NAMALWA (cell line): ENCODE measurements around the gene CIDEC.
"Not testable (repeated sequence)": the region's sequence is repeated elsewhere in the genome, so short reads cannot be mapped to it uniquely, and the experiment has no call there.

Source experiments
- DNase-seq: peaks from one replicate; pipeline ENCODE4 v3.0.0-alpha.2; 2015; ENCODE audit warnings: low spot score

The CIDEC gene

DNA sequence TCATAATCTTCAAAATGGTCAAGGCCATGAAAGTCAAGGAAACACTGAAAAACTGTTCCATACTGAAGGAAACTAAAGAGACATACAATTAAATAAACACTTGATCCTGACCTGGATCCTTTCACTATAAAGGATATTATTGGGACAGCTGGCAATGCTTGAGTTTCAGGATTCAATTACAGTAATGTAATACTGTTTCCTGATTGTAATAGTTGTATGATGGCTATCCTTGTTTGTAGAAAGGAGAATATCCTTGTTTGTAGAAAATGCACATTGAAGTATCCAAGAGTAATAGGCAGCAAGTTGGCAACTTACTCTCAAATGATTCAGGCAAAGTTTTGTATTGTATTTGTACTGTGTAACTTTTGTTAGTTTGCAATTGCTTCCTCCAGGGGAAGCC lies 4.6 kb downstream of the CIDEC start:
- DNase-seq, result no peak

DNA sequence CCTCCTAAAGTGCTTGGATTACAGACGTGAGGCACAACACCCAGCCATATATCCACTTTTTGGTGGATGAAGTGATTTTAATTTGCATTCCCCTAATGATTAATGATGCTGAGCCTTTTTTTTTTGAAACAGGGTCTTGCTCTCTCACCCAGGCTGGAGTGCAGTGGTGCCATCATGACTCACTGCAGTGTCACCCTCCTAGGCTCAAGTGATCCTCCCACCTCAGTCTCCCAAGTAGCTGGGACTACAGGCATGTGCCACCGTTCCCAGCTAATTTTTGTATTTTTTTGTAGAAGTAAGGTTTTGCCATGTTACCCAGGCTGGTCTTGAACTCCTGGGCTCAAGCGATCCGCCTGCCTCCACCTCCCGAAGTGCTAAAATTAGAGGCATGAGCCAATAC lies 8.0 kb downstream of the CIDEC start:
- not testable (repeated sequence) for DNase-seq

DNA sequence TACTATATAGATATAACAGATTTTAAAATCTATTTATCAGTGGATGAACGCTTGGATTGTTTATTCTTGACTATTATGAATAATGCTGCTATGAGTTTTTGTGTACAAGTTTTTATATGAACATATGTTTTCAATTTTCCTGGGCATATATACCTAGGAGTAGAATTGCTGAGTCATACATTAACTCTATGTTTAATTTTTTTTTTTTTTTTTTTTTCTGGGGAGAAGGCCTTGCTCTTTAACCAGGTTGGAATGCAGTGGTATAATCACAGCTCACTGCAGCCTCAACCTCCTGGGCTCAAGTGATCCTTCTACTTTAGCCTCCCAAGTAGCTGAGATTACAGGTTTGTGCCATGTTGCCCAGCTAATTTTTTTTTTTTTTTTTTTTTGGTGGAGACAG lies 9.1 kb downstream of the CIDEC start:
- DNase-seq, result no peak

- no peak for DNase-seq
Observed at GRCh38 chr3:9869955-9870354, 10.1 kb downstream of the CIDEC start.

GRCh38 chr3:9867106-9867505 lies 12.9 kb downstream of the CIDEC start:
- no peak for DNase-seq

GRCh38 chr3:9866639-9867038 lies 13.4 kb downstream of the CIDEC start:
- no peak for DNase-seq

GRCh38 chr3:9865125-9865637 lies 14.9 kb downstream of the CIDEC start:
- not testable (repeated sequence) for DNase-seq

- DNase-seq, result no peak
Observed at GRCh38 chr3:9864200-9864927, 15.7 kb downstream of the CIDEC start.

GRCh38 chr3:9863058-9863772 lies 16.8 kb downstream of the CIDEC start:
- no peak for DNase-seq

- DNase-seq, result no peak
Observed at GRCh38 chr3:9862391-9863057, 17.5 kb downstream of the CIDEC start.

- no peak for DNase-seq
Observed at GRCh38 chr3:9861626-9862130, 18.4 kb downstream of the CIDEC start.

- no peak for DNase-seq
Observed at GRCh38 chr3:9861201-9861600, 18.9 kb downstream of the CIDEC start.

- no peak for DNase-seq
Observed at GRCh38 chr3:9859530-9860025, 20.5 kb downstream of the CIDEC start.

GRCh38 chr3:9855594-9855993 lies 24.5 kb downstream of the CIDEC start:
- no peak for DNase-seq

DNA sequence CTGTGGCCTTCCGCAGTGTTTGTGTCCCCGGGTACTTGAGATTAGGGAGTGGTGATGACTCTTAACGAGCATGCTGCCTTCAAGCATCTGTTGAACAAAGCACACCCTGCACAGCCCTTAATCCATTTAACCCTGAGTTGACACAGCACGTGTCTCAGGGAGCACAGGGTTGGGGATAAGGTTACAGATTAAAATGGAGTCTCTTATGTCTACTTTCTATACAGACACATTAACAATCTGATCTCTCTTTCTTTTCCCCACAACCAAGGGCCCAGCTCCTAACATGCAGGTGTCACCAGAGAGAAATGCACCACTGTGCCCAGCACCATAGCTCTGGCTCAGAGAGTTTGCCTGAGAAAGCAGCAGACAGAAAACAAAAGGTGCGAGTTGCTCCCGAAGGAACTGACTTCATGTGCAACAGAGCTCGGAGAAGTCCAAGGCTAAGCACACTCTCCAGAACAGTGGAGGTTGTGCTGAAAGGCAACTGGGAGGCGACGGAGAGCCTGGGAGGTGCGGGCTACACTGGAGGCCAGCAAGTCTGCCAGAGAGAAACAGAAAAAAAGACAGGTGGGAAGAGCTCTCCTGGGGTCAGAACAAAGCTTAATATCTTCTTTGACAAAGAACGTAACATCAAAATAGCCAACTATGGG lies 25.6 kb downstream of the CIDEC start:
- not testable (repeated sequence) for DNase-seq

- no peak for DNase-seq
Observed at GRCh38 chr3:9852528-9852927, 27.5 kb downstream of the CIDEC start.

DNA sequence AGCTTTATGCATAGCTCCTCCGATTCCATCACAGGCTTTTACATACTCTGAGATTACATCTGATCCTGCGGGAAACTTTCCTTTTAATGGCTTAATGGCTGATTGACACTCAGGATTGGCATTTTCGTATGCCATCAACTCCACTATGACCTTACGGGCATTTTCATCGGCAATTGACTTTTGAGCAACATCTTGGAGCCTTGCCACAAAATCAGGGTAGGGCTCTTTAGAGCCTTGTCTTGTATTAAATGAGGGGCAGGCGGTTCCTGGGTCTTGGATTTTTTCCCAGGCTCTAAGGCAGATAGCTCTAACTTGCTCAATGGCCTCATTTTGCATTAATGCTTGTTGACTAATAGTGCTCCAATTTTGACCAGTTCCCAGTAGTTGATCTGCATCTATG lies 28.1 kb downstream of the CIDEC start:
- DNase-seq, result not testable (repeated sequence)

DNA sequence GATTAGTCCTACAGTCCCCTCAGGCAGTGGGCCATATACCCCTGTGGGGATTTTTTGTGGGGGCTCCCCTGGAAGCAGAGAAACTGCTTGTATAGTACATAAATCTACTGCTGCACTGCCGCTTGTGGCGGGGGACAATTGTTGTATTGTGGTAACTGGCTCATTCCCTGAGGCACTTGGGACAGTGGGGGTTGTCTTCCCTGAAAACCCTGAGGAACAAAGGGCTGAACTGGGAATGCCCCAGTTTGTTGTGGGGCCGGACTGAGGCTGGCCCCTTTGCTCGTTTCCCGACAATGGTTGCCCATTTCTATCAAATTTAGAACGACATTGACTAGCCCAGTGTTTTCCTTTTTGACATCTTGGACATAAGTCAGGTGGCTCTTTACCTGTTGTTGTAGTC lies 28.7 kb downstream of the CIDEC start:
- DNase-seq, result not testable (repeated sequence)

GRCh38 chr3:9848860-9849259 lies 31.2 kb downstream of the CIDEC start:
- peak; percentile 63 for DNase-seq

DNA sequence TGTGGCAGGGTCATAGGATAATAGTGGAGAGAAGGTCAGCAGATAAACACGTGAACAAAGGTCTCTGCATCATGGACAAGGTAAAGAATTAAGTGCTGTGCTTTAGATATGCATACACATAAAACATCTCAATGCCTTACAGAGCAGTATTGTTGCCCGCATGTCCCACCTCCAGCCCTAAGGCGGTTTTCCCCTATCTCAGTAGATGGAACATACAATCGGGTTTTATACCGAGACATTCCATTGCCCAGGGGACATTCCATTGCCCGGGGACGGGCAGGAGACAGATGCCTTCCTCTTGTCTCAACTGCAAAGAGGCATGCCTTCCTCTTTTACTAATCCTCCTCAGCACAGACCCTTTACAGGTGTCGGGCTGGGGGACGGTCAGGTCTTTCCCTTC lies 32.2 kb downstream of the CIDEC start:
- not testable (repeated sequence) for DNase-seq

DNA sequence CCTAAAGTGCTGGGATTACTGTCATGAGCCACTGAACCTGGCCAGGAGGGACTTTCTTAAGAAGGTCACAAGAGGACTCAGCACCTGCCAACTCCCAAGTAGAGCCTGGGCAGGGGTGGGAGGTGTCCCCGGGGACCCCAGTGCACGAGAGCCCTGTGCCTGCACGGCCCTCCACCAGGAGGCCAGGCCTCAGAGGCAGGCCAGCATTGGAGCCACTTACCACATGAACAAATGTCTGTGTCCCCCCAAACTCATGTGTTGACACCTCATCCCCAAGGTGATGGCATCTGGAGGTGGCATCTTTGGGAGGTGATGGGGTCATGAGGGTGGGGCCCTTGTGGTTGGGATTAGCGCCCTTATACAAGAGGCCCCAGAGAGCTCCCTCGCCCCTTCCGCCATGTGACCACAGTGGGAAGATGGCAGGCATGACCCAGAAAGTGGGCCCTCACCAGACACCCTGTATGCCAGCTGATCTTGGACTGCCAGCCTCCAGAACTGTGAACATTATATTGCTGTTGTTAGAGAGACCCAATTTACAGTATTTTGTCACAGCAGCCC lies 33.0 kb downstream of the CIDEC start:
- no peak for DNase-seq

DNA sequence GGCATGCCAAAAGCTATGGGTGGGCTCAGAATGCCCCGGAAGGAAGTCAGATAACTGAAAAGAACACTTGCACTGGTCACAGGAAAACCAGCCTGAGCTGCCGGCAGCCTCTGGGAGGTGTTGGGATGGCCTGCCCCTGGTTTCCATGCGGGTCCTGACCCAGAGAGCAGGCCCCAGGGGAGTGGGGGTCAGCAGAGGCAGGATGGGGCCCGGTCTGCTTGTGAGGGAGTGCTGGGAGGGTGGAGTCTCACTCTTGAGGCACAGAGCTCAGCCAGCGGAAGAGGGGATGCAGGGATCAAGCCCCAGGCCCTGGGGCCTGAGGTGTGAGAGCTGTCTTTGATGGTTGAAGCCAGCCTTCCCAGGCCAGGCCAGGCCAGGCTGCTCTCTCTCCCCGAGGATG lies 33.8 kb downstream of the CIDEC start:
- DNase-seq, result no peak
